A549 (cell line): ENCODE measurements around the gene TMEM185A. TPM values are rescaled to one million over a fixed set of nuclear protein-coding genes. Genes with fewer than 3 reads are reported as not detected.
"Not testable (repeated sequence)": the region's sequence is repeated elsewhere in the genome, so short reads cannot be mapped to it uniquely, and the experiment has no call there.

Experiments used
- ATAC-seq, 2 experiments: fragments of 200-7000 bp in 1 of 2; fragments of >200 bp in 1 of 2; cut with Nextera tagmentation in 1 of 2; cut with Tn5 transposase in 1 of 2; 3 replicates each; pipeline versions ENCODE4 v1.8.0 to v1.9.1; 2018 to 2020; ENCODE audit warnings: mild to moderate bottlenecking in 1 of 2, moderate library complexity in 1 of 2
- CTCF ChIA-PET: fragments of 300-600 bp; sonication (Branson Sonifier 250); formaldehyde crosslinking; extraction: SDS; loops from one replicate; lab custom pipeline; 2021; ENCODE audit warnings: antibody characterized with exemption, inconsistent platforms; lab: Yijun Ruan, JAX
- POLR2A ChIA-PET: fragments of 350-600 bp; formaldehyde crosslinking; extraction: SDS; loops from one replicate; lab custom pipeline; 2021; ENCODE audit warnings: antibody characterized with exemption, inconsistent platforms; lab: Yijun Ruan, JAX
- DNase-seq, 2 experiments: peaks; one replicate each; pipeline versions ENCODE4 v3.0.0 to v3.0.0-alpha.2; 2011 to 2016; ENCODE audit warnings: low read depth in 1 of 2, low spot score in 1 of 2
- FAIRE-seq: peaks from 2 replicates; lab custom pipeline; 2011; peaks lifted over from hg19 to GRCh38; lab: Jason Lieb, UNC
- H3K27ac ChIP-seq, 2 experiments: fragments of >200 bp; sonication (Bioruptor Twin); formaldehyde crosslinking; 3 replicates each; pipeline ENCODE4 v1.5.1; 2016 to 2017
- H3K4me1 ChIP-seq: fragments of >200 bp; sonication (Bioruptor Twin); formaldehyde crosslinking; 3 replicates; pipeline ENCODE4 v1.6.1; 2016
- H3K4me2 ChIP-seq: fragments of >200 bp; sonication (Bioruptor Twin); formaldehyde crosslinking; 3 replicates; pipeline ENCODE4 v1.6.1; 2016
- H3K4me3 ChIP-seq: fragments of >200 bp; sonication (Bioruptor Twin); formaldehyde crosslinking; 3 replicates; pipeline ENCODE4 v1.5.1; 2016
- H3K9me3 ChIP-seq: fragments of >200 bp; sonication (Bioruptor Twin); formaldehyde crosslinking; 3 replicates; pipeline ENCODE4 v1.6.1; 2016
- CHD2 ChIP-seq: fragments of 150-350 bp; IDR thresholded peaks from 2 replicates; pipeline ENCODE4 v1.6.1; 2014; ENCODE audit warnings: low read length; ENCODE audit not compliant: partially characterized antibody
- EHF ChIP-seq: fragments of 250-450 bp; sonication (Bioruptor Pico); IDR thresholded peaks from 2 replicates; pipeline ENCODE4 v1.5.0; 2020; ENCODE audit warnings: mild to moderate bottlenecking
- HDAC2 ChIP-seq: fragments of 200-600 bp; sonication (generic); IDR thresholded peaks from 2 replicates; pipeline ENCODE4 v1.6.1; 2016
- JUNB ChIP-seq: fragments of >200 bp; sonication (Bioruptor Twin); formaldehyde crosslinking; IDR thresholded peaks from 2 replicates; pipeline ENCODE4 v1.6.1; 2016
- KDM1A ChIP-seq: fragments of 200-600 bp; sonication (generic); IDR thresholded peaks from 2 replicates; pipeline ENCODE4 v1.6.1; 2016; ENCODE audit warnings: low read depth, mild to moderate bottlenecking
- MAFK ChIP-seq: fragments of 450-650 bp; IDR thresholded peaks from 2 replicates; pipeline ENCODE4 v1.6.1; 2014; ENCODE audit not compliant: partially characterized antibody
- NFE2L2 ChIP-seq: fragments of 150-350 bp; conservative IDR thresholded peaks from 2 replicates; pipeline ENCODE4 v1.6.1; 2014; ENCODE audit warnings: low read length
- POLR2AphosphoS2 ChIP-seq: conservative IDR thresholded peaks from 2 replicates; pipeline ENCODE4 v1.6.1; 2012; ENCODE audit warnings: low read length, improper control_type of control experiment, inconsistent platforms
- RAD21 ChIP-seq, 2 experiments: fragments of >200 bp in 1 of 2; sonication (Bioruptor Twin) in 1 of 2; formaldehyde crosslinking in 1 of 2; IDR thresholded peaks in 1 of 2; conservative IDR thresholded peaks in 1 of 2; 2 replicates in 1 of 2; 3 replicates in 1 of 2; pipeline ENCODE4 v1.6.1; 2012 to 2018; ENCODE audit warnings: inconsistent platforms in 1 of 2
- RNF2 ChIP-seq: fragments of 200-600 bp; sonication (generic); IDR thresholded peaks from 2 replicates; pipeline ENCODE4 v1.6.1; 2016; ENCODE audit warnings: low read depth, mild to moderate bottlenecking, antibody characterized with exemption, moderate library complexity, borderline replicate concordance
- TP53 ChIP-seq: fragments of 250-450 bp; sonication (Bioruptor Pico); IDR thresholded peaks from 2 replicates; pipeline ENCODE4 v1.5.0; 2021; ENCODE audit warnings: mild to moderate bottlenecking, moderate library complexity
- ZC3H11A ChIP-seq: fragments of 450-650 bp; IDR thresholded peaks from 2 replicates; pipeline ENCODE4 v1.6.1; 2014; ENCODE audit warnings: antibody characterized with exemption, mild to moderate bottlenecking
- WGBS: methylation state at CpG from one replicate; pipeline ENCODE4 v1.1.6; 2017; ENCODE audit errors: missing lambda C conversion rate; 5-methylcytosine and 5-hydroxymethylcytosine counted together
- polyA plus RNA-seq, 4 experiments: library from polyadenylated mRNA; depleted of rRNA in 3 of 4; stranded (reverse); fragments of >200 nt; fragmentation: RNase III in 1 of 4; extraction: RNeasy Plus Mini Kit Qiagen cat#74134 plus additional on column Dnase treatment in 1 of 4; gene quantifications; 2 replicates in 3 of 4; 3 replicates in 1 of 4; pipeline ENCODE4 v1.2.3, GENCODE V29; 2011 to 2017
- TF ChIP-seq, protein P1 (sequence below): IDR thresholded peaks from 2 replicates; pipeline ENCODE4 v1.6.1; 2012

The TMEM185A gene
- polyA plus RNA-seq, 2 of the 4 experiments (the other 2 are of a cell fraction), result 21.5 to 25.1 TPM

DNA sequence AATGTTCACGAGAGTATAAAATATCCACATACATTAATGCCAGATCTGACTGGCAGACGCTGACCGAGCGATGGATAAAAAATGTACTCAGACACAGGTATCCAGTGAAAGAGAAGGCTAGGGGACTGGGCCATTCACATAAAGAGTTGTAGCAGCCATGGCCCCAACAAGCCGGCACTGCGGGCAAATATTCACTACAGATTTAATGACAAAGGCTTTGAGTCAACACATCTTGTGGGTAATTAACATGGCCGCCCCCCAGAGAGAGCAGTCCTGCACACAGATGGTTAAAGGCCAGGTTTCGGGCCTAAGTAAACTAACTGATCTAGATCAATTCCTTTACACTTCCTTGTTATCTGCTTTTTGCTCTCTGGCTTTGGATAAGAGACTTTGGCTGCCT lies 44.0 kb upstream of the TMEM185A start:
- H3K4me1 ChIP-seq, ATAC-seq, CTCF ChIA-PET, H3K9me3 ChIP-seq, POLR2A ChIA-PET, H3K4me2 ChIP-seq, DNase-seq, H3K4me3 ChIP-seq, H3K27ac ChIP-seq, FAIRE-seq: not testable (repeated sequence)
- 80% methylated on average over 4 of the region's 8 CpGs for WGBS

DNA sequence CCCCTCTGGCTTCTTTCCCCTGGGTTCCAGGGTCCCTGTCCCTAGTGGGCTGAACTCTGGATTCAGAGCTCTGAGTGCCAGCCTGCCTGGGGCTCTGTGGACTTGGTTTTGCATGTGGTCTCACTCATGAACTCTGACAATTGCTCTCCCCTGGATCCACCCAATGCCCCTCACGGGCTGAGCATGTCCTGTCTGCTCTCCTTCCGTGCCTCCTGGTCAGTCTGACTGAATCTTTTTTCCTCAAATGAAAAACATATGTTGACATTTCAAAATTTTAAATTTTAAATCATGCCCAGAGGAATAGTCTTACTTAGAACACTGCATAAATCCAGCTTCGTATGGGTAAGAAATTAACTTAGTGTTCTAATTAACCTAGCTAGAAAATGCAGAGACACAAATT lies 43.5 kb upstream of the TMEM185A start:
- H3K4me2 ChIP-seq, ATAC-seq, H3K9me3 ChIP-seq, FAIRE-seq, H3K4me3 ChIP-seq, H3K27ac ChIP-seq, H3K4me1 ChIP-seq, POLR2A ChIA-PET, DNase-seq, CTCF ChIA-PET: not testable (repeated sequence)
- no CpG with 5 or more reads among the region's 3 CpGs for WGBS

- H3K9me3 ChIP-seq, H3K4me1 ChIP-seq, H3K4me2 ChIP-seq, H3K4me3 ChIP-seq, FAIRE-seq, CTCF ChIA-PET, DNase-seq, POLR2A ChIA-PET, H3K27ac ChIP-seq: not testable (repeated sequence)
- 0% methylated on average over 1 of the region's 6 CpGs for WGBS
- ATAC-seq, result peak; percentile 80 to 93
Measured at GRCh38 chrX:149660613-149661012, 29.0 kb upstream of the TMEM185A start.

- H3K4me3 ChIP-seq, H3K4me1 ChIP-seq, H3K9me3 ChIP-seq, H3K4me2 ChIP-seq, DNase-seq, H3K27ac ChIP-seq, POLR2A ChIA-PET, CTCF ChIA-PET: not testable (repeated sequence)
- FAIRE-seq (peak; percentile 88), ATAC-seq (peak; percentile 66 to 79; a peak in 5 of 6 replicates)
- WGBS, result no CpG with 5 or more reads among the region's 5 CpGs
Measured at GRCh38 chrX:149656260-149656884, 24.8 kb upstream of the TMEM185A start.

DNA sequence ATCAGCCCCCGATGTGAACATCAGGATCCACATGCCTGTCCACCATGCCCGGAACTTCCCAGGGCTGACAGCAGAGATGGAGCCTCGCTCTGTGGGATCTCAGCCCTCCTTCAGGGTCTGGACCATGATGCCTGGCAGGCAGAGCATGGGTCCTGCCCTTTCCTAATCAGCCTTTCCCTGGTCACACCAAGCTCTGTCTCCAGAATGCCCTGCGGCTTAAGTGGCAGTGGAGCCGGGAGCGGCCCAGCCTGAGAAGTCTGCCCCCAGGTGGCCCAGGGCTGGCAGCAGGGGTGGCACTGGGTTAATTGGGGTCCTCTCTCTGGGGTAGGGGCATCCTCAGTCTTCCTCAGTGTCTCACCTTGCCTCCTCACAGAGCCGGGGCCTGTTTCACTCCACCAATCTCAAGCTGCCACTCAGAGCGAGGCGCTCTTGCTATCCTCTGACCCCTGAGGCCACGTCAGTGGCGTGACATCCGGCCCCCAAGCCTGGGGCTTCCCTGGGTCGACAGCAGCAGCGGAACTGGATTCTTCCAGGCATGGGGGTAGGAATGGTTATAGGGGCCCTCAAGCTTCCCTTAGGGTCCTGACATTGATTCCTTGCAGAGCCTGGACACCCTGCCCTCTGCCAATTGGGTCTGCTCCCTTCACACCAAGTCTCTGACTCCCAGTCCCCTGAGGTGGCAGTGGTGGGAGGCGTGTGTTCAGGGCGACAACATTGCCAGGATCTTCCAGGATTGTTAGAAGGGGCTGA lies 20.8 kb upstream of the TMEM185A start:
- no peak for FAIRE-seq
- no peaks in the 10 kb centered on the region for H3K9me3 ChIP-seq
- no peak for ATAC-seq
- TF ChIP-seq NFE2L2, result no peak
- no peak for TF ChIP-seq HDAC2
- no peaks in the 10 kb centered on the region for H3K4me1 ChIP-seq
- no peak for DNase-seq
- WGBS, result 48% methylated on average over 10 of the region's 16 CpGs
- H3K4me2 ChIP-seq, result no peak overlapping the region
- POLR2A ChIA-PET, result no interaction called here
- CTCF ChIA-PET, result no interaction called here
- H3K27ac ChIP-seq, result no peak overlapping the region
- H3K4me3 ChIP-seq, result no peak overlapping the region

GRCh38 chrX:149650162-149650561 lies 18.6 kb upstream of the TMEM185A start:
- FAIRE-seq (no peak), ATAC-seq (no peak), DNase-seq (no peak)
- Histone ChIP-seq H3K27ac (no peak overlapping the region), H3K9me3 (no peaks in the 10 kb centered on the region), H3K4me1 (no peaks in the 10 kb centered on the region), H3K4me2 (no peak overlapping the region), H3K4me3 (no peak overlapping the region)
- POLR2A ChIA-PET, result no interaction called here
- WGBS, result 53% methylated on average over 5 of the region's 5 CpGs
- no peak for TF ChIP-seq KDM1A
- no peak for TF ChIP-seq POLR2AphosphoS2
- TF ChIP-seq MAFK, result no peak
- no peak for TF ChIP-seq RNF2
- TF ChIP-seq RAD21 (conservative IDR thresholded peaks at IDR 0.05 in 1 of 2, IDR thresholded peaks at IDR 0.05 in 1 of 2), result no peak
- TF ChIP-seq, protein P1, sequence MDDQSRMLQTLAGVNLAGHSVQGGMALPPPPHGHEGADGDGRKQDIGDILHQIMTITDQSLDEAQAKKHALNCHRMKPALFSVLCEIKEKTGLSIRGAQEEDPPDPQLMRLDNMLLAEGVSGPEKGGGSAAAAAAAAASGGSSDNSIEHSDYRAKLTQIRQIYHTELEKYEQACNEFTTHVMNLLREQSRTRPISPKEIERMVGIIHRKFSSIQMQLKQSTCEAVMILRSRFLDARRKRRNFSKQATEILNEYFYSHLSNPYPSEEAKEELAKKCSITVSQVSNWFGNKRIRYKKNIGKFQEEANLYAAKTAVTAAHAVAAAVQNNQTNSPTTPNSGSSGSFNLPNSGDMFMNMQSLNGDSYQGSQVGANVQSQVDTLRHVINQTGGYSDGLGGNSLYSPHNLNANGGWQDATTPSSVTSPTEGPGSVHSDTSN, result no peak
- no peak for TF ChIP-seq JUNB
- no peak for TF ChIP-seq CHD2
- no peak for TF ChIP-seq TP53 (CRISPR knock-in tag)
- TF ChIP-seq NFE2L2, result no peak
- TF ChIP-seq ZC3H11A, result no peak
- no peak for TF ChIP-seq EHF (CRISPR knock-in tag)
- CTCF ChIA-PET, result no interaction called here
